ENCODE data around the gene PHF2. TPM values are rescaled to one million over a fixed set of nuclear protein-coding genes. Genes with fewer than 3 reads are reported as not detected.

PHF2 gene
- total RNA-seq, 2 donors from 2014 or later = 24.7 to 29.3 TPM

GRCh38 chr9:93633492-93634221, 57.3 kb downstream of the PHF2 start:
- H3K4me3 ChIP-seq = no peak overlapping the region
- no peaks in the 10 kb centered on the region for H3K4me1 ChIP-seq
- no peaks in the 10 kb centered on the region for H3K27me3 ChIP-seq
- H3K27ac ChIP-seq = no peak overlapping the region
- TF ChIP-seq CTCF (IDR thresholded peaks at IDR 0.05) = no peak
- H3K36me3 ChIP-seq = peaks cover 60% of the 10 kb centered on the region
- DNase-seq (ENCODE audit: low spot score) = peak; percentile 28
- peaks cover 0 to 13% of the 10 kb centered on the region in 2 donors for H3K9me3 ChIP-seq

GRCh38 chr9:93634311-93635185, 58.2 kb downstream of the PHF2 start:
- H3K4me1 ChIP-seq = no peaks in the 10 kb centered on the region
- DNase-seq (ENCODE audit: low spot score) = no peak
- no peaks in the 10 kb centered on the region for H3K27me3 ChIP-seq
- no peak overlapping the region for H3K27ac ChIP-seq
- TF ChIP-seq CTCF (IDR thresholded peaks at IDR 0.05) = no peak
- no peak overlapping the region for H3K4me3 ChIP-seq
- peaks cover 69% of the 10 kb centered on the region for H3K36me3 ChIP-seq
- peaks cover 0 to 14% of the 10 kb centered on the region in 2 donors for H3K9me3 ChIP-seq

- H3K36me3 ChIP-seq = peaks cover 71% of the 10 kb centered on the region
Observed at GRCh38 chr9:93635186-93636107, 59.1 kb downstream of the PHF2 start.

GRCh38 chr9:93636172-93636661, 59.8 kb downstream of the PHF2 start:
- Histone ChIP-seq H3K4me1 (no peaks in the 10 kb centered on the region), H3K9me3 (peaks cover 0 to 14% of the 10 kb centered on the region in 2 donors), H3K27ac (no peak overlapping the region), H3K36me3 (peaks cover 63% of the 10 kb centered on the region), H3K4me3 (no peak overlapping the region), H3K27me3 (no peaks in the 10 kb centered on the region)
- no peak for DNase-seq (ENCODE audit: low spot score)
- TF ChIP-seq CTCF (IDR thresholded peaks at IDR 0.05) = no peak

More at GRCh38 chr9:93635186-93636107, 59.1 kb downstream of the PHF2 start:
- Histone ChIP-seq H3K27ac (no peak overlapping the region), H3K27me3 (no peaks in the 10 kb centered on the region), H3K4me1 (no peaks in the 10 kb centered on the region), H3K9me3 (peaks cover 0 to 14% of the 10 kb centered on the region in 2 donors), H3K4me3 (no peak overlapping the region)
- DNase-seq (ENCODE audit: low spot score) = no peak
- TF ChIP-seq CTCF (IDR thresholded peaks at IDR 0.05) = no peak

GRCh38 chr9:93636667-93637066, 60.3 kb downstream of the PHF2 start:
- Histone ChIP-seq H3K36me3 (peaks cover 60% of the 10 kb centered on the region), H3K4me3 (no peak overlapping the region), H3K9me3 (peaks cover 0 to 14% of the 10 kb centered on the region in 2 donors), H3K27me3 (no peaks in the 10 kb centered on the region), H3K4me1 (no peaks in the 10 kb centered on the region), H3K27ac (no peak overlapping the region)
- TF ChIP-seq CTCF (IDR thresholded peaks at IDR 0.05) = no peak
- DNase-seq (ENCODE audit: low spot score) = no peak
